Measurements from ENCODE around the gene MAP6.
A peak's percentile ranks its signal among the peaks of the same experiment; 100 is the strongest.

The MAP6 gene

GRCh38 chr11:75565221-75565814 lies 103.5 kb downstream of the MAP6 start:
- DNase-seq: no peak

DNA sequence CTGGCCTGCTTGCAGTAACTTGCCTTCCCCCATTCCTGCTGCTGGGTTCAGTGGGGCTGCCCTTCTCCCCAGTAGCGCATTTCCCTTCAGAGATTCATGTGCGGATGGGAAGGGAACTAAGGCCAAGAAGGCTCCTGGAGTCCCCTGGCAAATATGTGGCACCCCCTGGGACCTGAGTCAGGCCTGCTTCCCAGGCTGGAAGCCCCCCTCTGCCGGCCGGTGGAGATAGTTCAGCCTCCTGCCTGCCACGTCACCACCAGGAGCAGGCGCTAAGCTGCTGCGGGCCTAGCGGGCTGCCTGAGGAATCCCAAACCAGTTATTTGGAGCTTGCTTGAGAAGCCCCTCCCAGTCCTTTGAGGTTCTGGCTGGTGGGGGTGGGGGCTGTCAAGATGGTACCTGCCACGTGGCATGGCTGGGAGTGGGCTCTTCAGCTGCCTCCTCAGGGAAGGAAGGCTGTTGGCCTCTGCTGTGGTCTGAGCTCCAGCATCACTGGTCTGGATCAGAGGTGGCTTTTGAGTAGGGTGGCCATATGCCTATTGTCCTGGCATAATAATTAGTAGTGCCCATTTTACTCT lies 104.8 kb downstream of the MAP6 start:
- DNase-seq: no peak

DNA sequence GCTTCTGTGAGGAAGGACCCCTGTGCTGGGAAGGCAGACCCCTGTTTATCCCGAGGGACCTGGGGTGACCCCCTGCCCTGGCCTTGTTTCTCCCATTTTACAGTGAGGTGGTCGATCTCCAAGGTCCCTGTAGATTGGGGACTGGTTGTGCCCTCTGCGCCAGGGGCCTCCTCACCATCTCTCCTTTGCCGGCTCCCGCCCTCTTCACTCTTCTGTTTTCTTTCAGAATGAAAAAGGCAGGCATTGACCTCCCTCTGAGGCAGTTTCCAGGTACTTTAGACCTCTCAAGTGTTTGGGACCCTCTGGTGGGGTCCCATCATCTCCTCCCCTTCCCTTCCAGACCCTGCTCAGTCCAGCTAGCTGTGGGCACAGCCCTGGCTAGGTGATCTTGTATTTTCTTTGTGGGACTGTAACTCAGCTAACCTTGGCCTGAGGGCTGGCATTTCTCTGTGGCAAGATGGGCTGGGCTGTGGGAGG lies 105.3 kb downstream of the MAP6 start:
- DNase-seq: no peak

GRCh38 chr11:75562836-75563484 lies 105.9 kb downstream of the MAP6 start:
- DNase-seq: no peak

DNA sequence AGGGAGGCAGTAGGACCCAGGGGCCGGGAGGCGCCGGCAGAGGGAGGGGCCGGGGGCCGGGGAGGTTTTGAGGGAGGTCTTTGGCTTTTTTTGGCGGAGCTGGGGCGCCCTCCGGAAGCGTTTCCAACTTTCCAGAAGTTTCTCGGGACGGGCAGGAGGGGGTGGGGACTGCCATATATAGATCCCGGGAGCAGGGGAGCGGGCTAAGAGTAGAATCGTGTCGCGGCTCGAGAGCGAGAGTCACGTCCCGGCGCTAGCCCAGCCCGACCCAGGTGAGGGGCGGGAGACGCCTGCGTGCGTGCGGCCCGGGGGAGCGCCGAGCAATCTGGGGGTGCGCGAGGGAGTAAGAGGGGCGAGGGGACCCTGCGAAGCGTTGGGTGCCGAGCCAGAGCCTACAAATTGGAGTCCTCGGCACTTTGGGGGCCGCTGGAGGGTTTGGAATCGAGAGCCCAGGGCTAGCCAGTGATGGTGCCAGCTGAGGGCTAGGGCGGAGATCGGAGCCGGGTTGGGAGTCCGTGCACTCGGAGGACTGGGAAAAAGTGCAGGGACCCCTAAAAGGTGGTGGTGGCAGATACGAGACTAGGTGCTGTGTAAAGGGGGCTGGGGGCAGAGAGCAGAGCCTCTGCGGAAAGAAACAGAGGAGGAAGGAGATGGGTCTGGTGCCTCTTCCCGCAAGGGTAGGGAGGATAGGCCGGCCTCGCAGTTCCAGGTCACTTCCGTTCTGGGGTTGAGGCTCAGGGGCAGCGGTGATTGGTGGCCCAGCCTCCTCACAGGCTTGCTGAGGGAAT lies 106.6 kb downstream of the MAP6 start, which contains the start of gene SERPINH1:
SERPINH1 (plus strand) TSS at position 206 of the 788 bp plus-strand sequence. CDS start 4,097 bp downstream, outside the sequence.
- DNase-seq: peak; percentile 86

DNA sequence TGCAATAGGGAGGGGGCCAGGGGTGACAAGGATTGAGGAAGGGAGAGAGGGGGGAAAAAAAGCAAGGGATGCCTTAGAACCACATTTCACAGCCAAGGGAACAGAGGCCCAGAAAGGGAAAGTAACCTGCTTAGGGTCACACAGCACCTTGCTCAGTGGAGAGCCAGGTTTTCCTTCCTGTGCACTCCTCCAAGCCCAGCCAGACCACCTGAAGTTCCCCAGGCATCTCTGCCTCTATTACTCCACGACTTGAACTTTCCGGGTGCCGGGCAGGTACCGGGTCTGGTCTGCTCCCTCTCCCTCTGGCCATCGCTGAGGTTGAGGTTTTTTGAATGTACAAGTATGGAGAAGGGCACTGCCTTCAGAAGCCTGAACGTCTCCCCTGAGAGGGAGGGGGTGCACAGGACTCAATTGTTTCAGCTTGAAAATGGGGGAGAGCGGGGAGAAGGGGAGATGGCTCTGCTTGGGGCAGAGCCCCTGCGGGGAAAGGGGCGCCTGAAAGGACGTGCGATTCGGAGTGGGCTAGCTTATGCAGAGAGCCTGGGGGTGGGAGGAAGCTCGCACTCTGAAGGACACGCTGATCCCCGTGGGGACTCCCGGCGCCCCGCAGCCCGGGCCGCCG lies 107.3 kb downstream of the MAP6 start:
- DNase-seq: no peak

DNA sequence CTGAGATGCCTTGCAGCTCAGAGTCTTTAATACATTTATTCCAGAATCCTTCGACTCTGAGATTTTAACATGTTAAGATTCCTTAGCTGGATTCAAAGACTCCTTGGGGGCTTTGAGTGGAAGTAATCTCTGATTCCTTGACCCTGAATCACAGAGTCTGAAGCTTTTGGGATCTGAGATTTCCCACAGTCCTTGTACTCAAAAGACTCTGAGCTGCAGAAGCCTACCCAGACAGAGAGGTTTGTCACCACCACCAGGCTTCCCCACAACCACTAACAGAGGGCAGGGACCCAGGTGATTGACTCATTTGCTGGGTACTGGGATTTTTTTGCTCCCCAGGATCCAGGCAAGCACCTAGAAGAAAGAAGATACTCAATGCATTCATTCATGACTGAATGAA lies 108.2 kb downstream of the MAP6 start:
- no peak for DNase-seq

GRCh38 chr11:75558939-75559843 lies 109.6 kb downstream of the MAP6 start:
- DNase-seq: no peak

DNA sequence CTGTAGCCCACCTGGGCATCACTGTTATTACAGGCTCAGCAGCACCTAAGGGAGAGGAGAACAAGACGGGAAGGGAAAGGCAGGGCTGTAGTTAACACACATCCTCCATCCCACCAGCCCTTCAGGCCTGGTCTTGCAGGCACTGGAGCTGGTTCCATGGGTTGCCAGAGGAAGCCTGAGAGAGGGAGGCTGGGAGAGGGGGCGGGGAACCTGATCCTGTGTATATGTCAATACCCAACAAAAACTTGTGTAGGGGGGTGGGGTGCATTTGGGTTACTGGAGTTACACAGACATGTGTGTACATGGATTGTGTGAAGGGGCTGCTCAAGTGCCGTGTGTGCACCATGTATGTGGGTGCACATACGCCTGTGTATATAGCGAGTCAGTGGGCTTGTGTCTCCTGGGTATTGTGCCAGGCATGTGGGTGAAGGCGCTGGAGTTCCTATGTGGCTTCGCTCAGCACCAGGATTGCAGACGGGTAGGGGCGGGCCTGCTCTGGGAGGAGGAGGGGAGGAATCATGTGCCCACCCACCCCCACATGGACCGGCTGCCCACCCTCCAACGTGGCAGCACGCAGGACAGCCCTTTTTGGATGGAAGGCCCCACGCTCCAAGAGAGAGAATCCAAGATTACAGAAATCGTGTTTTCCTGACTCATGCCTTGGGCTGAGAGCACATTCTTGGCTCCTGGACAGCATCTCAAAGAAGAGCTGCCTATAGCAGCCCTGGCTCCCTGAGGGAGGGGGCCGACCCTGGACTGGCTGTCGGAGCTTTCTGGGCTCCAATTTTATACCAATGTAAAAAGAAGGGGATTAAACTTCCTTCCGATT lies 111.0 kb downstream of the MAP6 start:
- no peak for DNase-seq

GRCh38 chr11:75556275-75556674 lies 112.6 kb downstream of the MAP6 start:
- DNase-seq: no peak

- DNase-seq: no peak
Observed at GRCh38 chr11:75555079-75555811, 113.6 kb downstream of the MAP6 start.

- no peak for DNase-seq
Observed at GRCh38 chr11:75554258-75555022, 114.4 kb downstream of the MAP6 start.

DNA sequence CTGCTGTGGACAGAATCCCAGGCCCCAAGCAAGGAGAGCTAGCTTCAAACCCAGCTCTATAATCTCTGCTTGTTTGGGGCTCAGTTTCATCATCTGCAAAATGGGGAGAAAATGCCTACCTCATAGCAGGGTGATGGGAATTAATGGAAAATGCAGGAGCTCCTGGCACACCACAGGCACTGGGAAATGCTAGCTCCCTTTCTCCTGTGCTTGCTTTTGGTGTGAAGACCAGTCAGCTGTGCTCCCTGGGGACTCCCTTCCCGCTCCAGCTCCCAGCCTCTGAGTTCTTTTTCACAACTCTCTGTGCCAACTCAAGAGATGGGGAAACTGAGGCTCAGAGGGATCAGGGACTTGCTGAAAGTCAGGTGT lies 115.0 kb downstream of the MAP6 start:
- no peak for DNase-seq

- DNase-seq: no peak
Observed at GRCh38 chr11:75553182-75553581, 115.7 kb downstream of the MAP6 start.

DNA sequence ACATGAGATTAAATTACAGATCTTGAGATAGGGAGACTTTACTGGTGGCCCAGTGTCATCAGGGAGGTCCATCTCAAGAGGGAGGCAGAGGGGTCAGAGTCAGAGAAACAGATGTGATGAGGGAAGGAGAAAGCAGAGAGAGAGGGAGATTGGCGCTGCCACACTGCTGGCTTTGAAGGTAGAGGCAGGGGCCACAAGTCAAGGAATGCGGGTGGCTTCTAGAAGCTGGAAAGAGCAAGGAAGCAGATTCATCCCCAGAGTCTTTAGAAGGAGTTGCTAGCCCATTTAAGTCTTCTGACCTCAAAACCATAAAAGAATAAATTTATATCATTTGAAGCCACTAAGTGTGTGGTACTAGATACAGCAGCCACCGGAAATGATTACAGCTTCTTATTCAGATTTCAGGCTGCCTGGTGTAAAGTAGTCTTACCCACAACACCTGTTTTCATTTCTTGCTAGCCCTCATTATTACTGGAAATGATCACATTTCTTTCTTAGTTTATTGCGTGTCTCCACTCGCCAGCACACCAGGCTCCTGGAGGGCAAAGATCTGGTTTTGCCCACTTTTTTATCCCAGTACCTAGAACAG lies 119.4 kb downstream of the MAP6 start:
- no peak for DNase-seq

DNA sequence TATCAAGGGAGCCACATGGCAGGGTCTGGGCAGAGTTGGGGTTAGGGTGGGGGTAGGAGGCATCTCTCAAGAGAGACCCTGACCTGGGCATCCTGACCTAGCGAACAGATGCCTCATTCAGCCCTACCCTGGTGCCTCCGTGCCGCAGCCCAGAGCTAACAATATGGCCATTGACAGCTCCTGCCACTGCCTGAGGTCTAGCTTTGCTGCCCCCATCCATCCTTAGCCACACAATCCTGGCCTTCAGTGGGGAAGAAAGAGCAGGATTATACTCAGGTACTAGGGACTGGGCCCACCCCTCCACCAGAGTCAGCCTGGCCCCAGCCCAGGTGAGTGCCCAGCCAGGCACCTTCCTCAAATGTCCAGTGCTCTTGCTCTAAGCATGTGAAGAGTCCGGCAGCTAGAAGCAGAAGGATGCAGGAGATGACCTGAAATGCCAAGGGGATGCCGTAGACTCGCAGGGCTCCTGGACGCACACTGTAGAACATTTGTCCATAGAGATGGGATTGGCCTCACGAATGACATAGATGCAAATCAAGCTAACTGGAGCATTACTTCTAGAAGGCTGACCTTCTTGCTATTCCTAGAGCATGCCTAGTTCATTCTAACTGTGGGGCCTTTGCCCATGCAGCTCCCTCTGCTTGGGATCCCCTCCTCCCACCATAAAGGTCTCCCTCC lies 120.1 kb downstream of the MAP6 start:
- DNase-seq: no peak

- DNase-seq: peak; percentile 68
Observed at GRCh38 chr11:75547617-75548058, 121.2 kb downstream of the MAP6 start.

GRCh38 chr11:75547177-75547576 lies 121.7 kb downstream of the MAP6 start:
- no peak for DNase-seq
